Medulla oblongata (tissue), 1 donor: ENCODE data around the gene MRPL46.
A peak's percentile ranks its signal among the peaks of the same experiment; 100 is the strongest.
"Not testable (repeated sequence)": the region's sequence is repeated elsewhere in the genome, so short reads cannot be mapped to it uniquely, and the experiment has no call there.

Experiments
- DNase-seq: peaks from one replicate; pipeline ENCODE4 v3.0.0-alpha.2; 2015; ENCODE audit errors: extremely low spot score

The MRPL46 gene

DNA sequence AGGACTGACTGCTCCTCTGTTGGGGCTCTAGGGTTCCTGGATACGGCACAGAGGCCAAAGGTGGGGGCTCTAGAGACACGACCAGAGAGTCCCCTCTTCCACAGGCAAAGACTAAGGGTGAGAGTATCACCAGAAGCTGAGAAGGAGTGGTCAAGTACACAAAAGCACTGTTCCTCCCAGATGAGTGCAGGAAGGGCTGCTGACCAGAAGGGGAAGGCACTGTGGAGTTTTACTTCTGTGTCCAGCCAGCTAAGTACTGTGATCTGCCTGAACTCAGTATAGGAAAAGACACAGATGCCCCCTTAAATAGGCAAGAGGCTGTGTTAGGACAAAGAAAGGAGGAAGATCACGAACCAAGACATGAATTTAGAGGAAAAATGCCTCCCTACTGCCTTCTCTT is 12.0 kb upstream of the MRPL46 start:
- no peak for DNase-seq

DNA sequence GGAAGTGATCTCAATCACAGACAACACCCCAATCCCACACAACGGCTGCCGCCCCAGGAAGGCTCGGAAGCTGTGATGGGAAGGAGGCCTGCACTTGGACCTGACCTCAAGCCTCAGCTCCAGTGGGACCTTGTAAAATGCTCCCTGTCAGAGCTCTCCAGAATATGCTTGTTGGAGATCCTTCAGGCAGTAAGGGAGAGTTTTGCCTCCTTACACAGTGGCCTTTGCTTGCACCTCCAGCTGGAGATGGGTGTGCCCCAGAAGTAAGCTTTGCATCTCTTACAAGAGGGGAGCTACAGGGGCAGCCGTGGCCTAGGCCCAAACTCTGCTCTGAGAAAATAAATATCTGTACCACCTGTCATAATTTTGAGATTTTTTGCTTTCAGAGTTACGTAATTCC is 10.7 kb upstream of the MRPL46 start:
- no peak for DNase-seq

DNA sequence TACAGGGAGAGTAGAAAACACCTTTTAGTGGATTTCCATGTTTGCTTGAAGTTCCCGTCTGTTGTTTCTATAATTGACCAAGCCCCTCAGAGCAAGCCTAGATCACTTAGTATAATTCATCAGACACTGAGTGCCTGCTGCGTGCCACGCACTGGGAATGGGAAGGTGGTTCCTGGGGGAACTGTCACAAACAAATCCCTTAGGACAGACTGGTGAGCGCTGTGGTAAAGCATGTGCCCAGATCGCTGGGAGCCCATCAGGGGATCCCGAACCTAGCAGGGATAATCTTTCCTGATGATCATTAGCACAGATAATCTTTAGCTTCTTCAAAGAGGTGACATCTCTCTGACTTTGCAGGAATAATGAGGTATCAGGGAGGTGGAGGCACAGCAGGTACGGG is 9.9 kb upstream of the MRPL46 start:
- DNase-seq, result no peak

DNA sequence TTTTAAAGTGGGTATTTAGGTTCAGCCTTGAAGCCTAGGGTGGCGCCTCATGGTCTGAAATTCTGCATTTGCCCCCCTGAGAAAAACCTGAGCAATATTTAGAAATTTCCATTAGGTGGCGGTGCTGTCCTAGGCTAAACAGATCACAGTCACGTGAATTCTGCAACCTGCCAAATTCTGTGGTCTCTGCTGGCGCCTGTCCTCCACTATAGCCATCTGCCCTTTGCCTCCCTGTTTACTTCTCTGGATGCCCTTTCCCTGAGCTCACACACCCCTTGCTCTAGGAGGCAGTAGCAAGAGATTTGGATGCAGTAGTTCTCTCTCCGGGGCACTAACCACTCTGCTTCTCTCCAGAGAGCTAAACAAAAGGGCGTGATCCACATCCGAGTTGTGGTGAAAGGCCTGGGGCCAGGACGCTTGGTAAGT is 9.5 kb upstream of the MRPL46 start:
- peak; percentile 68 for DNase-seq

DNA sequence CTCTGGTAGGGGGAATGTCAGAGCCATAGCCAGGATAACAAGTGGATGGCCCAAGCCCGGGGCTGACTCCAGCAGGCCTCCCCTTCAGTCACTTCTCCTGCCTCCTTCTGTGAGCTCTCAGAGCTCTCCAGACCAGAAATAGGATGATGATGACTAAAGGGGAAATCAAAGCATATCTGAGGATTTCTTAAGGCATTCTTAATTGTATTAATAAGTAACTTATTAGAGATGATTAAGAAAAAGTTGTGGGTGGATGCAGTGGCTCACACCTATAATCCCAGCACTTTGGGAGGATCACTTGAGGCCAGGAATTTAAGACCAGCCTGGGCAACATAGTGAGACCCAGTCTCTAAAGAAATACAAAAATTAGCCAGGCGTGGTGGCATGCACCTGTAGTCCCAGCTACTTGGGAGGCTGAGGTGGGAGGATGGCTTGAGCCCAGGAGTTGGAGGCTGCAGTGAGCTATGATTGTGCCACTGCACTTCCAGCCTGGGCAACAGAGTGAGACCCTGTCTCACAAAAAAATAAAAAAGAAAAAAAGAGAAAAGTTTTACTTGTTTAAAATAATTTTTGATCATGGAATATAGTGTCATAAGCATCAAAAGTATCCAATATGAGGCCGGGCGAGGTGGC is 6.6 kb upstream of the MRPL46 start:
- not testable (repeated sequence) for DNase-seq

GRCh38 chr15:88472225-88472624 is 5.0 kb upstream of the MRPL46 start:
- DNase-seq, result no peak

- DNase-seq, result no peak
Observed at GRCh38 chr15:88470625-88471372, 3.6 kb upstream of the MRPL46 start.

GRCh38 chr15:88469321-88469720 is 2.1 kb upstream of the MRPL46 start:
- no peak for DNase-seq

GRCh38 chr15:88468721-88469120 is 1.5 kb upstream of the MRPL46 start:
- not testable (repeated sequence) for DNase-seq

- DNase-seq, result no peak
Observed at GRCh38 chr15:88467935-88468528, 844 bp upstream of the MRPL46 start.

- DNase-seq, result no peak
Observed at GRCh38 chr15:88465633-88466224, 1.5 kb downstream of the MRPL46 start.

- no peak for DNase-seq
Observed at GRCh38 chr15:88463870-88464532, 3.2 kb downstream of the MRPL46 start.

DNA sequence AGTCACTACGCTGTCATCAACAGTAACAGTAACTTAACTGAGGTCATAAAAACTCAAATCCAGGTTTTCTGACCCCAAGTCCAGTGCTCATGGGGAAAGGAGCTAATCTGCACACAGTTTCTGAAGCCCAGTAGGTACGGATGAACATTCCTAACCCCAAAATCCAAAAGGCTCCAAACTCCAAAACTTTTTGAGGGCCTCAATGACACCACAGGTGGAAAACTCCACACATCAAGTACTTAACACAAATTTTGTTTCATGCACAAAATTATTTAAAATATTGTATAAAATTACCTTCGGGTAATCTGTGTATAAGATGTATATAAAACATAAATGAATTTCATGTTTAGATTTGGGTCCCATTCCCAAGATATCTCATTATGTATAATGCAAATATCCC is 10.5 kb downstream of the MRPL46 start:
- DNase-seq, result no peak

- peak; percentile 71 for DNase-seq
Observed at GRCh38 chr15:88454867-88455810, 12.0 kb downstream of the MRPL46 start.

DNA sequence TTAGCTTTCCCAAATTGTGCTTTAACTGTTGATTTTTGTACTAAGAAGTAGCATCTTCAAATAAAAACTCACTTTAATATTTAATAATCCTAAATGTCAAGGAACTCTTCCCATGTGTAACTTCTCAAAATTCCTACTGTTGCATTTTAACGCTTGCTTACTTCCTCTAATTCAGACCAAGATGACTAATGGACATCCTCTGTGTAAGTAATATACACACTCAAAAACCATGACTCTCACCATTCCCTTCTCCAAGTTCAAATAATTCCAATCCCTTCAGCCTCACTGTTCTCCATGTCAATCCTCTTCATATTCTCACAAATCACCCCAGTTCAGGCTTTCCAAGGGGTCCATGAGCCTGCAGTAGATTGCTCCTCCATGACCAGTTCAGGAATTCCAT is 13.0 kb downstream of the MRPL46 start:
- no peak for DNase-seq

GRCh38 chr15:88453651-88454050 is 13.5 kb downstream of the MRPL46 start:
- no peak for DNase-seq

GRCh38 chr15:88450125-88450798 is 16.9 kb downstream of the MRPL46 start:
- DNase-seq, result peak; percentile 61

DNA sequence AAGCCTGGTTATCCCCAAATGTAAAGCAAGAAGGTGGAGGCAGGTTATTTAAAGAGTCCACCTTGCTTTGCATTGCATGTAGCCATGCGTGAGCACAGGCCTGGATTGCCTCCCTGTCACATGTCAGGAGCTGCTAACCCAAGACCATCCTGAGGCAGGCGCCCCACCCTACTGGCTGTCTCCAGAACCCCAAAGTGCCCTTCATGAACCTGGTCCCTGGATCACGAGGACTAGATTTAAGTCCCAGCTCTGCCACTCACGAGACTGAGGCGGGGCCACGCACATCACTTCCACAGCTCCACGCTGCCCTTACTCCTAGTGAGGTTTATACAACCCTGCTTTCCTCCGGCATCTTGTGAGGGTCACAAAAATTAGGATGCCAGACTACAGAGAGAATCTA is 17.6 kb downstream of the MRPL46 start:
- DNase-seq, result no peak

DNA sequence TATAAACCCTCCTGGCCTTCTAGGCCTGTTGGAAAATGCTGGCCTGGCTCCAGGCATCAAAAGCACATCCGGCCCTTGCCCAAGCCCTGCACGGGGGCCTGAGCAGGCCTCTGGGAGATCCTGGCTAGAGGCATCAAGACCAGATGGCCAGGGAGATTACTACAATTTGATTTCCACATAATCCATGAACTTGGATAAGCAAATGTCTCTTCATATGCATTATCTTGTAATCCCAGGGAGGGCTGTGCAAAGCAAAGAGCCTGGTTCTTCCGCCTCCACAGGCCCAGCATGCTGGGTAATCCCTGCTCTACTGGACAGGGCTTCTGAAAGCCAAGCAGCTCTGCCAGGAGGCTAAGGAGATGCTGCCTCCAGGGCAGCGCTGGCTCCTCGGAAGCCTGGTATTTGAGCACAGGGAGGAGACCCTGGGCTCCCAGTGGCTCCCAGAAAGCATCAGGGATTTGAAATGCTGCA is 18.2 kb downstream of the MRPL46 start:
- DNase-seq, result no peak

DNA sequence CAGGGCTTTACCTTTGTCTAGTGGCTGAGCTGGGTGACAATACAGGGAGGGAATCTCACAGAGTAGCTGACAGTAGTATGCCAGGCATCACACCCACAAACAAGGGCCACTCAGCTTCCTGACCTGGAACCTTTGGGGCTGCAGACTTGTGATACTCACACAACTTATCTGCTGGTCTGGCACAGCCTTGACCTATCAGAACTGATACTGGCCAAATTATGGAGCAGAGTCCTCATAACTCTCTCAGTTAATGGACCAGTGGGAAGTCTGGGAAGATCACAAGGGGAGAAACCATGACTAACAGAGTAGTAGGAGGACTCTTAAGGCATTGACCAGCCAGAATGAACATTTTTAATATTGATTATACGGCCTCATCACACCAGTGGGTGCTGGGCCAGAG is 19.4 kb downstream of the MRPL46 start:
- DNase-seq, result no peak
